Muscle of leg (tissue), 11 donors: ENCODE results near the gene ALK. TPM values are rescaled to one million over a fixed set of nuclear protein-coding genes. Genes with fewer than 3 reads are reported as not detected.

Source experiments
- DNase-seq: peaks from one replicate; pipeline ENCODE4 v3.0.0; 2013
- H3K27ac ChIP-seq: one replicate; pipeline ENCODE4 v1.5.1; 2013; ENCODE audit warnings: mild to moderate bottlenecking, low read length, control low read depth
- H3K27me3 ChIP-seq: one replicate; pipeline ENCODE4 v1.6.1; 2013; ENCODE audit warnings: low read length; ENCODE audit not compliant: control insufficient read depth, insufficient read depth
- H3K36me3 ChIP-seq: one replicate; pipeline ENCODE4 v1.6.1; 2013; ENCODE audit warnings: low read length; ENCODE audit not compliant: control insufficient read depth, insufficient read depth
- H3K4me1 ChIP-seq: one replicate; pipeline ENCODE4 v1.6.1; 2013; ENCODE audit warnings: low read length; ENCODE audit not compliant: control insufficient read depth, insufficient read depth
- H3K4me3 ChIP-seq: one replicate; pipeline ENCODE4 v1.5.1; 2013; ENCODE audit warnings: low read length, control low read depth
- H3K9me3 ChIP-seq: replicated peaks from 2 replicates; pipeline ENCODE4 v1.6.1; 2013; ENCODE audit warnings: low read depth, low read length; ENCODE audit not compliant: control insufficient read depth
- WGBS: methylation state at CpG from one replicate; pipeline ENCODE4 v1.1.5; 2013; ENCODE audit warnings: missing lambda C conversion rate; ENCODE audit not compliant: insufficient coverage; 5-methylcytosine and 5-hydroxymethylcytosine counted together
- polyA plus RNA-seq, 8 donors: library from polyadenylated mRNA; unstranded; fragments of 120-200 nt; gene quantifications; one replicate each; pipeline versions ENCODE4 v1.2.1 to v1.2.3, GENCODE V29; 2013; ENCODE audit warnings: inconsistent platforms in 1 of 8, low replicate concordance in 1 of 8; ENCODE audit not compliant: insufficient read length in 8 of 8, insufficient read depth in 1 of 8
- total RNA-seq: library from RNA; stranded (reverse); fragments of 120-200 nt; gene quantifications from one replicate; pipeline ENCODE4 v1.2.4, GENCODE V29; 2013

ALK gene
- total and polyA plus RNA-seq, 9 donors = 0.04 to 0.29 (median 0.09) TPM

- peaks cover 6% of the 10 kb centered on the region for H3K4me1 ChIP-seq
- no peak overlapping the region for H3K4me3 ChIP-seq
- no peak overlapping the region for H3K27ac ChIP-seq
- H3K27me3 ChIP-seq = no peaks in the 10 kb centered on the region
- no peaks in the 10 kb centered on the region for H3K36me3 ChIP-seq
- DNase-seq = no peak
- no peaks in the 10 kb centered on the region for H3K9me3 ChIP-seq
- 21% methylated on average over 1 of the region's 1 CpG for WGBS
Measured at GRCh38 chr2:29766191-29766590, 155.2 kb downstream of the ALK start.

DNA sequence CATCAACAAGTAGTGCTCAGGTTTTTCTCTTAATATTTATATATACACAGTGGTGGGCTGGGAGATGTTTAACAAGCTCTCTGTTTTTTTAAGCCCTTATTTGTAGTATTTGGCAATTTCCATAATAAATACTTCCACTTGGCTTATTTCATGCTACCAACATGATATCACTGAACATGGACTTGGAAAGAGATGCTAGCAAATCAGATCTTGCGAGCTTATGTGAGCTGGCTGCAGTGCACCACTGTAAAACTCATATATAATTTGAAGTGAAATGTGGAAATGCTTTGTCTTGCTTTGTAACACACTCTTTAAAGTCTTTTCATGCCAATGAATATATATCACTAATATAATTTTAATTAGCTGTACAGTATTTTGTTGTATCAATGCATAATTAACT lies 155.7 kb downstream of the ALK start:
- DNase-seq = peak; percentile 81
- Histone ChIP-seq H3K27me3 (no peaks in the 10 kb centered on the region), H3K4me3 (no peak overlapping the region), H3K36me3 (no peaks in the 10 kb centered on the region), H3K4me1 (peaks cover 6% of the 10 kb centered on the region), H3K9me3 (no peaks in the 10 kb centered on the region), H3K27ac (no peak overlapping the region)
- no CpG with 5 or more reads among the region's 1 CpG for WGBS

DNA sequence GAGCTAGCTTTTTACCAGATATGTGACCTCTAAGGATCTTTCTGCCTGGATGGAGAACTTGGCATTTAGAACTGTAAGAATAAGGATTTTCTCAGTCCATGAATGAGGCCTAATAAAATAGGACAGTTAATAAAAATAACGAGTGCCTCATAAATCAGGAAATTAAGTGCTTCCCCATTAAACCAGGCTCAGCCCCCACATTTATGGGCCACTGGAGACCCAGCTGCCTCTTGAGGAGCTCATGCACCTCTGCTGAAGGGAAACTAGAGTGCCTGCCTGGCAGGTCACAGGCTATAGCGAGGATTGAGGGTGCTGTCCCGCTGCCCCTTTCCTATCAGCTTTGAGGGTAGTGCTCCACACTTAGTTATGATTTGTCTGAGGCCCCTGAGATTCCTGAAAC lies 158.0 kb downstream of the ALK start:
- WGBS = no CpG with 5 or more reads among the region's 3 CpGs

DNA sequence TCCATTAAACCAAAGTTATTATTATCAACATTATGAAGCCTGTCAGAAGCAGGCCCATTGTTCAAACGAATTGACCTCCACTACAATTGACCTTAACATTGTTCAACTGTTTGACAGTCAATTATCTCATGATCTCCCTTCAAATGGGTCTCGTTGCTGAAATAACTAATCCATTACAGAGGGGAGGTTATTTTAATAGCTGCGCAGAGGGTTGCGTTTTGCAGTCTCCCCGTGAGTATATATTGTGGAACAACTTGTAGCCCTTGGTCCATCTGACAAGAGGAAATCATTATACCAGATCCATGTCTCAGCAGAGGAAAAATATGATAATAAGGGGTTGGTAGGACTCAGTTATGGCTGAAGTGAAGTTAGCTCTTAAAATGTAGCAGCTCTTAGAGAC lies 159.1 kb downstream of the ALK start:
- H3K27me3 ChIP-seq = no peaks in the 10 kb centered on the region
- no peaks in the 10 kb centered on the region for H3K4me1 ChIP-seq
- no peak for DNase-seq
- H3K9me3 ChIP-seq = no peaks in the 10 kb centered on the region
- 83% methylated on average over 1 of the region's 5 CpGs for WGBS
- H3K36me3 ChIP-seq = no peaks in the 10 kb centered on the region
- H3K27ac ChIP-seq = no peak overlapping the region
- no peak overlapping the region for H3K4me3 ChIP-seq

More for the DNA sequence above, 158.0 kb downstream of the ALK start:
- H3K9me3 ChIP-seq = no peaks in the 10 kb centered on the region
- H3K27ac ChIP-seq = no peak overlapping the region
- no peak overlapping the region for H3K4me3 ChIP-seq
- H3K4me1 ChIP-seq = peaks cover 6% of the 10 kb centered on the region
- DNase-seq = no peak
- H3K27me3 ChIP-seq = no peaks in the 10 kb centered on the region
- no peaks in the 10 kb centered on the region for H3K36me3 ChIP-seq

DNA sequence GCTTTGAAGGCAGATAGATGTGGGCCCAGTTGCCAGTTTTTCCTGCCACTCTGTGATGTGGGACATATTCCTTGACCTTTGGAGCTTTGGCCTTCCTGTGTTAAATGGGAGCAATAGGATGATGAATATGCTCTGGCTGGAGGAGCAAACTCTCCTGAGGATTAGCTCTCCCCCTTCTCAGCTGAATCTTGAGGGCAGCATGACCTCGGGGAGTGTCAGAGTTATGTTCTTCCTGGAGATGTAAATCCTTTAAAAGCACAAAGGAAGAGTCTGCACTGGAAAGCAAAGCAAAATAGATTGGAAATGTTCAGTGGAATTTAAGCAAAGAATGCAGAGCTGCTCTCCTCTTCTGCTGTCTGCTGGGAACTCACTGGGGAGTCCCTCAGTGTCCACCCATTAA lies 160.1 kb downstream of the ALK start:
- WGBS = no CpG with 5 or more reads among the region's 1 CpG
- no peaks in the 10 kb centered on the region for H3K36me3 ChIP-seq
- H3K27me3 ChIP-seq = no peaks in the 10 kb centered on the region
- H3K4me3 ChIP-seq = no peak overlapping the region
- no peak overlapping the region for H3K27ac ChIP-seq
- H3K9me3 ChIP-seq = no peaks in the 10 kb centered on the region
- H3K4me1 ChIP-seq = no peaks in the 10 kb centered on the region
- no peak for DNase-seq

DNA sequence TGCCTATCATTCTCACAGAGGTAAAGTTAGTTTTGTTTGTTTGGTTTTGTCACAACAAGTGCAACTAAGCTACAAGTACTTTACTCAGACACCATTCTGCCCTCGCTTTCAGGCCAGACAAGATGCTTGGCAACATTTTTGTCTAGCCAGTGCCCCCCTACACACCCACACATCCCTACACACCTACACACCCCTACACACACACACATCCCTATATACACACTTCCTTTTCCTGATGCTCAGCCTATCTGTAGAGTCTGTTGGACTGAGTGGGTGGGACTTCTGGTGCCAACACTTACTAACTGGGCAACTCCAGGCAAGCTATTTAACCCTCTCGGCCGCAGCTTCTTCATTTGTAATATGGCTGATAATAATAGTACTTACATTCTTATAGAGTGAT lies 161.4 kb downstream of the ALK start:
- Histone ChIP-seq H3K36me3 (no peaks in the 10 kb centered on the region), H3K4me3 (no peak overlapping the region), H3K4me1 (no peaks in the 10 kb centered on the region), H3K9me3 (no peaks in the 10 kb centered on the region), H3K27ac (no peak overlapping the region), H3K27me3 (peaks cover 2% of the 10 kb centered on the region)
- DNase-seq = no peak
- no CpG with 5 or more reads among the region's 3 CpGs for whole genome bisulfite sequencing

DNA sequence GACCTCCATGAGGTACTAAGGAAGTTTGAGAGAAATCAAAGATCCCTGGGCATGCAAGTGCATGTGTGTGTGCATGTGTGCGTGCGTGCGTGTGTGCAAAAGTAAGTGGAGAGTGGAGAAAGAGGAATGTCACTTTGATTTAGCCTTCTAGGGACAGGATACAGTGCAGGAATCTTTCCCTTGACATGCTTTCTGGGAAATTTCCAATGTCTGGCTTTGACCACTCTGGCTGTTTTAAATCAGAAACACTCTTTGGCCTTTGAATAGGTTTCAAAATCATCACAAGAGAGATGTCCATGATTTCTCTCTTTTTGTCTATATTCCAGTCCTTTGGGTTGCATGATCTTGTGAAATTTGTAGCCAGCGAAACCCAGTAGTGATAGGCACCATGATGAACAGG lies 162.0 kb downstream of the ALK start:
- Histone ChIP-seq H3K4me1 (no peaks in the 10 kb centered on the region), H3K36me3 (no peaks in the 10 kb centered on the region), H3K9me3 (no peaks in the 10 kb centered on the region), H3K27ac (no peak overlapping the region), H3K27me3 (peaks cover 2% of the 10 kb centered on the region), H3K4me3 (no peak overlapping the region)
- peak; percentile 17 for DNase-seq
- 39% methylated on average over 3 of the region's 4 CpGs for WGBS

DNA sequence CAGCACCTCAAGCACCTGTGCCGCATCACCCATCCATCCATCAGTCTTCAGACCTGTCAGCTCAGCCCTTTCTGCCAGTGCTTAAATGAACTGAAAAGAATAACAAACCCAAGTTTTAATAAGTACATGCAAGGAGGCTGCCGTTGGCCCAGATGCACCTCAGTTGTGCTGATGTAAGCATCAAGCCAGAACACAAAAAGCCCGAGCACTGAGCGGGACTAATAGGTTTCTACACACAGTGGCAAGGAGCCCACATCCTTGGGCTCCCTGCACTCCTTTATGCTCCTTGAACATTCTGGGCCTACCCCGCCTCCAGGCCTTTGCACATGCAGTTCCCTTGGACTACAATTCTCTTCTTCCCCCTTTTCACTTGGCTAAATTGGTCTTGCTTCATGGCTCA lies 165.6 kb downstream of the ALK start:
- Histone ChIP-seq H3K4me3 (no peak overlapping the region), H3K27ac (no peak overlapping the region), H3K4me1 (no peaks in the 10 kb centered on the region), H3K27me3 (peaks cover 2% of the 10 kb centered on the region), H3K9me3 (no peaks in the 10 kb centered on the region), H3K36me3 (no peaks in the 10 kb centered on the region)
- WGBS = 71% methylated on average over 3 of the region's 5 CpGs
- no peak for DNase-seq

GRCh38 chr2:29755233-29755632 lies 166.2 kb downstream of the ALK start:
- no CpG with 5 or more reads among the region's 7 CpGs for WGBS
- Histone ChIP-seq H3K27ac (no peak overlapping the region), H3K36me3 (no peaks in the 10 kb centered on the region), H3K4me3 (no peak overlapping the region), H3K27me3 (peaks cover 2% of the 10 kb centered on the region), H3K9me3 (no peaks in the 10 kb centered on the region), H3K4me1 (no peaks in the 10 kb centered on the region)
- DNase-seq = no peak

DNA sequence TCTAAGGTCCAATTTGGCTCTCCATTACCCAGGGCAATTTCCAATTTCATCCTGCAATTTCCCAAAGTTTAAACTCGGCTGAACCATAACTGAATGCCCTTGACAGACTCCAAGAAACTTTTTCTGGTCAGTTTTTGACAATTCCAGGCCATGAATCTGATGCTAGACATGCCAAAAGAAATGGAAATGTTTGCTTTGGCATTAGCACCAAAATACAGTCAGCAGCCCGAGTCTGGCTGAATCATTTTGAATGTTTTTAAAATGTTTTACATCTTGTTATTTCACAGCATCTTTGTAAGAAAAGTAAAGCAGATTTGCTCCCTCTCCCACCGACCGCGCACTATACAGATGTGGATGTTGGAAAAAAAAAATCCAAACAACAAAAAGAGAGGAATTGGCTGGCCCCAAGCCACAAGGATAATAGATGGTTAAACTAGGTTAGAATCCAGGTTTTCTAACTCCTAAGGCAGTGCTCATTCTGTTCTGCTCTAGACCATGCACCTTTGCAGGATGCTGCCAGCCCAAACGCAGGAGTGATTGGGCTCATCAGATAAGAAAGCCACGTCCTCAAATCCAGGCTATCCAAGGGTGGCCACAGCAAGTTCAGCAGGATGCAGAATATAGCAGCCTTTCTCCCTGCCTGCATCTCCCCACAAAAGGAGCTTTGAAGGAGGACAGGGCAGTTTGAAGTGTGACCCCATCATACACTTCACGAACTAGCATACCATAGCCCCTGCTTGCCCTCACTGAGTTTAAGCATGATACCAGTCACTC lies 167.5 kb downstream of the ALK start:
- Histone ChIP-seq H3K4me1 (no peaks in the 10 kb centered on the region), H3K36me3 (no peaks in the 10 kb centered on the region), H3K4me3 (no peak overlapping the region), H3K27me3 (peaks cover 2% of the 10 kb centered on the region), H3K9me3 (no peaks in the 10 kb centered on the region), H3K27ac (no peak overlapping the region)
- peak; percentile 34 for DNase-seq
- WGBS = 21% methylated on average over 3 of the region's 8 CpGs

GRCh38 chr2:29751390-29751789 lies 170.0 kb downstream of the ALK start:
- WGBS = 94% methylated on average over 2 of the region's 6 CpGs
- Histone ChIP-seq H3K9me3 (no peaks in the 10 kb centered on the region), H3K36me3 (no peaks in the 10 kb centered on the region), H3K27me3 (peaks cover 2% of the 10 kb centered on the region), H3K4me1 (no peaks in the 10 kb centered on the region), H3K4me3 (no peak overlapping the region), H3K27ac (no peak overlapping the region)
- DNase-seq = no peak
